ENCODE results near the gene NSD2. TPM values are rescaled to one million over a fixed set of nuclear protein-coding genes. Genes with fewer than 3 reads are reported as not detected.

NSD2 gene
- total RNA-seq, 1 experiment from 2014 or later = 69.0 TPM

DNA sequence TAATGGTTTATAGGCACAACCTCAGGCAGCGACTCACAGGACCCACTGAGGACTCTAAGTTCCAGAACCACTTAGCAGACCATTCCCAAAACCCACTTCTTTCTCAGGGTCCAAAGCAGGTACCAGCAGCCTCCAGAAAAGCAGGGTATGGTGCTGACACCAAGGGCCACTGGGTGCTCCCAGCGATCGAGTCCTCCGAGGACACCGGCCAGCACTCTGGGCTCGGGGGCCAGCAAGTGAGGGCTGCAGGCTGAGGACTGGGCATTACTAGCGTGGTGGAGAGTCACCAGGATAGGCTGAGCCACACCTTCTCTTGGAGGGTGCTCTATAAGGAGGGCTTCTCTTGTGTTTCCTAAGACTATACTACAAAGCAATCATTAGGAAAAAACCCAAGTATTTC is 34.5 kb upstream of the NSD2 start:
- H3K4me2 ChIP-seq (ENCODE audit: low read length) = no peak overlapping the region
- intact Hi-C loops (cut with micrococcal nuclease) = no loop called here

DNA sequence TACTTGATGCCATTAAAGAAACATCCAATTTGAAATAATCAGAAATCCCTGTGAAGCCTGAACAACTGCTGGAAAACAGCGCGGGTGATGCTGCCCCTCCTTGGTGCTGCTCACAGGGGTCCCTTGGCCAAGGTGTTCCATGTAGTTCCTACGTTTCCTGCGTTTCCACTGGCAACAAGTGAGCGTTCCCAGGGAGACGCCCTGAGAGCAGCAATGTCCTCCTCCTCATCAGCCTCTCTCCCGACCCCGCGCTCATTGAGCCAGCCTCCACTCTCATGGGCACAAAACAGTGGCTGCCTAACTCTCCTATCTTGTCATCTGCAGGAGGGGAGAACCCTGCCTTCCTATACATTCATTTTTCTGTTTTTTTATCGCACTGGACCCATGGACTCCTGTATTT is 34.1 kb upstream of the NSD2 start:
- H3K4me2 ChIP-seq (ENCODE audit: low read length) = no peak overlapping the region
- no peaks in the 10 kb centered on the region for H3F3A ChIP-seq (ENCODE audit: low read length, unreplicated experiment)
- CTCF ChIA-PET = no interaction called here
- H3K36me3 ChIP-seq (ENCODE audit: low read depth, low read length) = peaks cover 7% of the 10 kb centered on the region; the same call in 1 of the 2 replicates
- H3K79me2 ChIP-seq (ENCODE audit: low read length) = peaks cover 4% of the 10 kb centered on the region; the same call in 1 of the 2 replicates
- H3K9ac ChIP-seq (ENCODE audit: low read length) = no peak overlapping the region
- H4K20me1 ChIP-seq (ENCODE audit: low read length) = no peaks in the 10 kb centered on the region
- BruUV-seq (replicated peaks) = no TSS peak
- DNase-seq = no peak
- no peaks in the 10 kb centered on the region for H3K27me3 ChIP-seq (ENCODE audit: low read length)
- H3K4me1 ChIP-seq (ENCODE audit: insufficient read depth, low read length) = no peaks in the 10 kb centered on the region
- H3K9me2 ChIP-seq (replicated peaks; ENCODE audit: low read length) = no peaks in the 10 kb centered on the region
- no peaks in the 10 kb centered on the region for H3K9me3 ChIP-seq (ENCODE audit: low read length)
- TF ChIP-seq EZH2 (IDR thresholded peaks at IDR 0.05; ENCODE audit: low read length, unreplicated experiment) = no peak
- TF ChIP-seq, protein P1, sequence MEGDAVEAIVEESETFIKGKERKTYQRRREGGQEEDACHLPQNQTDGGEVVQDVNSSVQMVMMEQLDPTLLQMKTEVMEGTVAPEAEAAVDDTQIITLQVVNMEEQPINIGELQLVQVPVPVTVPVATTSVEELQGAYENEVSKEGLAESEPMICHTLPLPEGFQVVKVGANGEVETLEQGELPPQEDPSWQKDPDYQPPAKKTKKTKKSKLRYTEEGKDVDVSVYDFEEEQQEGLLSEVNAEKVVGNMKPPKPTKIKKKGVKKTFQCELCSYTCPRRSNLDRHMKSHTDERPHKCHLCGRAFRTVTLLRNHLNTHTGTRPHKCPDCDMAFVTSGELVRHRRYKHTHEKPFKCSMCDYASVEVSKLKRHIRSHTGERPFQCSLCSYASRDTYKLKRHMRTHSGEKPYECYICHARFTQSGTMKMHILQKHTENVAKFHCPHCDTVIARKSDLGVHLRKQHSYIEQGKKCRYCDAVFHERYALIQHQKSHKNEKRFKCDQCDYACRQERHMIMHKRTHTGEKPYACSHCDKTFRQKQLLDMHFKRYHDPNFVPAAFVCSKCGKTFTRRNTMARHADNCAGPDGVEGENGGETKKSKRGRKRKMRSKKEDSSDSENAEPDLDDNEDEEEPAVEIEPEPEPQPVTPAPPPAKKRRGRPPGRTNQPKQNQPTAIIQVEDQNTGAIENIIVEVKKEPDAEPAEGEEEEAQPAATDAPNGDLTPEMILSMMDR (conservative IDR thresholded peaks at IDR 0.05; ENCODE audit: low read depth, low read length) = no peak
- no peak for TF ChIP-seq EZH2phosphoT487 (IDR thresholded peaks at IDR 0.05; ENCODE audit: borderline replicate concordance, low read length)
- H2AFZ ChIP-seq (ENCODE audit: low read length) = no peak overlapping the region
- no peak overlapping the region for H3K27ac ChIP-seq (ENCODE audit: low read length)
- POLR2A ChIA-PET (ENCODE audit: unreplicated experiment) = no interaction called here
- ATAC-seq = no peak
- no peak overlapping the region for H3K4me3 ChIP-seq (ENCODE audit: low read length)
- intact Hi-C loops (cut with micrococcal nuclease) = no loop called here

More for the DNA sequence above, 34.5 kb upstream of the NSD2 start:
- Histone ChIP-seq H3K9me2 (replicated peaks; ENCODE audit: low read length) (no peaks in the 10 kb centered on the region), H3K79me2 (ENCODE audit: low read length) (no peaks in the 10 kb centered on the region), H3K27me3 (ENCODE audit: low read length) (no peaks in the 10 kb centered on the region), H3K9ac (ENCODE audit: low read length) (no peak overlapping the region), H3K36me3 (ENCODE audit: low read depth, low read length) (peaks cover 7% of the 10 kb centered on the region; the same call in 1 of the 2 replicates), H3K4me3 (ENCODE audit: low read length) (no peak overlapping the region), H3F3A (ENCODE audit: low read length, unreplicated experiment) (no peaks in the 10 kb centered on the region), H2AFZ (ENCODE audit: low read length) (no peak overlapping the region), H3K4me1 (ENCODE audit: insufficient read depth, low read length) (no peaks in the 10 kb centered on the region), H4K20me1 (ENCODE audit: low read length) (no peaks in the 10 kb centered on the region), H3K9me3 (ENCODE audit: low read length) (no peaks in the 10 kb centered on the region), H3K27ac (ENCODE audit: low read length) (no peak overlapping the region)
- no TSS peak for BruUV-seq (replicated peaks)
- no peak for ATAC-seq
- ChIA-PET POLR2A (ENCODE audit: unreplicated experiment) (no interaction called here), CTCF (no interaction called here)
- TF ChIP-seq, protein P1 (conservative IDR thresholded peaks at IDR 0.05; ENCODE audit: low read depth, low read length) = no peak
- TF ChIP-seq EZH2 (IDR thresholded peaks at IDR 0.05; ENCODE audit: low read length, unreplicated experiment) (no peak), EZH2phosphoT487 (IDR thresholded peaks at IDR 0.05; ENCODE audit: borderline replicate concordance, low read length) (no peak)
- no peak for DNase-seq

DNA sequence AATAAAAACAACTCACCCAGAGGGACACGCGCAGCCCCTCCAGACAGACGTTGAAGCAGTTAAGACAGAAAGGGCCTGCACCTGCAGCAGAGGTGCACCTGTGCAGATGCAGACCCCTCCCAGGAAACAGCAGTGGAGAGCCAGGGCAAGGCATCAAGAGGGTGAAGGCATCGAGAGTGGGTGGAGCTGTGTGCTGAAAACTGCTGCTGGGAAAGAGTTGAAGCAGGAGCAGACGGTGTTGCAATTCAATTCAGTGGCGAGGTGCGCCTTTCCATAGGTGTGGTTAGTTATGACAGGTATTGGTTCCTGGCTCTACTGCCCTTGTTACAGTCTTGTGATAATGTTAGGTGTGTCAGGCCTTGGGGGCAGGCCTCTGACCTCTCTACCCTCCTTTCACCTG is 31.9 kb upstream of the NSD2 start:
- Histone ChIP-seq H3K9me3 (ENCODE audit: low read length) (no peaks in the 10 kb centered on the region), H3K9me2 (replicated peaks; ENCODE audit: low read length) (no peaks in the 10 kb centered on the region), H3K9ac (ENCODE audit: low read length) (no peak overlapping the region), H3K4me1 (ENCODE audit: insufficient read depth, low read length) (0 out of 2 replicates have a peak, but pooled peaks cover 4% of the 10 kb centered on the region), H3K36me3 (ENCODE audit: low read depth, low read length) (peaks cover 4% of the 10 kb centered on the region; the same call in 1 of the 2 replicates), H3K27me3 (ENCODE audit: low read length) (no peaks in the 10 kb centered on the region), H3K4me2 (ENCODE audit: low read length) (no peak overlapping the region), H3K79me2 (ENCODE audit: low read length) (peaks cover 24% of the 10 kb centered on the region), H4K20me1 (ENCODE audit: low read length) (0 out of 2 replicates have a peak, but pooled peaks cover 6% of the 10 kb centered on the region), H3F3A (ENCODE audit: low read length, unreplicated experiment) (no peaks in the 10 kb centered on the region), H3K27ac (ENCODE audit: low read length) (no peak overlapping the region), H3K4me3 (ENCODE audit: low read length) (no peak overlapping the region), H2AFZ (ENCODE audit: low read length) (no peak overlapping the region)
- ChIA-PET POLR2A (ENCODE audit: unreplicated experiment) (interaction anchor here (0.6 kb wide), 1 partner anchor 91 kb away, joined by 3 read pairs; no protein-coding TSS in a partner anchor), CTCF (no interaction called here)
- ATAC-seq (no peak), DNase-seq (no peak)
- intact Hi-C loops (cut with micrococcal nuclease) = no loop called here
- TF ChIP-seq, protein P1 (conservative IDR thresholded peaks at IDR 0.05; ENCODE audit: low read depth, low read length) = no peak
- TF ChIP-seq EZH2phosphoT487 (IDR thresholded peaks at IDR 0.05; ENCODE audit: borderline replicate concordance, low read length) = no peak
- no peak for TF ChIP-seq EZH2 (IDR thresholded peaks at IDR 0.05; ENCODE audit: low read length, unreplicated experiment)
- BruUV-seq (replicated peaks) = no TSS peak
